Right lobe of liver (tissue), 4 donors: Measurements from ENCODE around the gene TRMT61A.
A peak's percentile ranks its signal among the peaks of the same experiment; 100 is the strongest.

ENCODE experiments used
- POLR2A ChIP-seq: fragments of 450-650 bp; IDR thresholded peaks from one replicate; pipeline ENCODE4 v1.6.1; 2017; ENCODE audit warnings: antibody characterized with exemption, mild to moderate bottlenecking
- TF ChIP-seq, protein P1 (sequence below), 4 donors: fragments of 200-600 bp in 3 of 4; fragments of 450-650 bp in 1 of 4; IDR thresholded peaks; one replicate each; pipeline versions ENCODE4 v1.5.1 to v1.8.0; 2016 to 2022; ENCODE audit warnings: antibody characterized with exemption in 4 of 4, mild to moderate bottlenecking in 2 of 4
- donor health status: DM: no; HTN: no; CAD: no.
- donor health status: DM: no; HTN: no; CAD: no.
- donor health status: DM: no; HTN: yes; CAD: no.

- TF ChIP-seq, protein P1, sequence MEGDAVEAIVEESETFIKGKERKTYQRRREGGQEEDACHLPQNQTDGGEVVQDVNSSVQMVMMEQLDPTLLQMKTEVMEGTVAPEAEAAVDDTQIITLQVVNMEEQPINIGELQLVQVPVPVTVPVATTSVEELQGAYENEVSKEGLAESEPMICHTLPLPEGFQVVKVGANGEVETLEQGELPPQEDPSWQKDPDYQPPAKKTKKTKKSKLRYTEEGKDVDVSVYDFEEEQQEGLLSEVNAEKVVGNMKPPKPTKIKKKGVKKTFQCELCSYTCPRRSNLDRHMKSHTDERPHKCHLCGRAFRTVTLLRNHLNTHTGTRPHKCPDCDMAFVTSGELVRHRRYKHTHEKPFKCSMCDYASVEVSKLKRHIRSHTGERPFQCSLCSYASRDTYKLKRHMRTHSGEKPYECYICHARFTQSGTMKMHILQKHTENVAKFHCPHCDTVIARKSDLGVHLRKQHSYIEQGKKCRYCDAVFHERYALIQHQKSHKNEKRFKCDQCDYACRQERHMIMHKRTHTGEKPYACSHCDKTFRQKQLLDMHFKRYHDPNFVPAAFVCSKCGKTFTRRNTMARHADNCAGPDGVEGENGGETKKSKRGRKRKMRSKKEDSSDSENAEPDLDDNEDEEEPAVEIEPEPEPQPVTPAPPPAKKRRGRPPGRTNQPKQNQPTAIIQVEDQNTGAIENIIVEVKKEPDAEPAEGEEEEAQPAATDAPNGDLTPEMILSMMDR (IDR thresholded peaks at IDR 0.05), result peak; percentile 86 to 92 (median 90)
- no peak for TF ChIP-seq POLR2A
These were observed 17.9 kb downstream of the TRMT61A start for GRCh38 chr14:103546652-103547454.
